Transverse colon (tissue), 3 donors: Measurements from ENCODE around the gene TUSC2.

Experiments used
- EP300 ChIP-seq: sonication (generic); formaldehyde crosslinking; IDR thresholded peaks from one replicate; pipeline ENCODE4 v1.6.1; 2017; ENCODE audit warnings: antibody characterized with exemption, low read depth
- POLR2A ChIP-seq: fragments of 450-650 bp; IDR thresholded peaks from one replicate; pipeline ENCODE4 v1.6.1; 2016; ENCODE audit warnings: antibody characterized with exemption, mild to moderate bottlenecking, moderate library complexity
- TF ChIP-seq, protein P1 (sequence below), 5 experiments: fragments of 200-600 bp in 3 of 5; fragments of 450-650 bp in 2 of 5; sonication (generic) in 3 of 5; IDR thresholded peaks; 1 replicate in 2 of 5; 2 replicates in 3 of 5; pipeline ENCODE4 v1.5.1; 2016 to 2017; ENCODE audit warnings: antibody characterized with exemption in 5 of 5, inconsistent platforms in 3 of 5, mild to moderate bottlenecking in 2 of 5, moderate library complexity in 1 of 5

DNA sequence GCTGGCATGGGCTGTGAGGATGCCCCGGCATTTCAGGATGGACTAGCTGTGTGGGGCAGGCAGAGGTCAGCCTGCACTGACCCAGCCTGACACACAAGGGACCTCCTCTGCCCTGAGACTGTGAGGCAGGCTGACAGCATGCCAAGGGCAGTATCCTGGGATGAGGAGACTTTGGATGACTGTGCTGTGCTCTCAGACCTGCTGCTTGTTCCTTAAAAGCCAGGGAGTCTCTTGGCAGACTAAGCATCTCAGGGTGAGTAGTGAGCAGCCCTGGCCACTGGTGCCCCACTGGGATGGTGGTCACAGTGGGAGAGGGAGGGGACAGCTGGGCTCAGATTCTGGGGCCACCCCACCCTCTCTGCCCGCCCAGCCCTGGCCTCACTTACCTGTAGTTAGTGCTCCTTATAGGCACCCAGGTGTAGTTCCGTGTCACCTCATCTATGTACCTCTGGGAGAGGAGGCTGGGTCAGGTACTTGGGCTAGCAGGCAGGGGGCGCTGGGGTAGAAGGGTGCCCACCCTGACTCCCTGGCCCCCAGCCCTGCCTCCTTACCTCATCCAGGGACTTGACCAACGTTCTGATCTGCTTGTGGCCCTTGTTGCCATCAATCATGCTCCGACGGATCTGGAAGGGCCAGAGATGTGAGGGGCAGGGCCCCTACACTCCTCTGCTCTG, 47.4 kb upstream of the TUSC2 start:
- TF ChIP-seq POLR2A = no peak
- TF ChIP-seq, protein P1, sequence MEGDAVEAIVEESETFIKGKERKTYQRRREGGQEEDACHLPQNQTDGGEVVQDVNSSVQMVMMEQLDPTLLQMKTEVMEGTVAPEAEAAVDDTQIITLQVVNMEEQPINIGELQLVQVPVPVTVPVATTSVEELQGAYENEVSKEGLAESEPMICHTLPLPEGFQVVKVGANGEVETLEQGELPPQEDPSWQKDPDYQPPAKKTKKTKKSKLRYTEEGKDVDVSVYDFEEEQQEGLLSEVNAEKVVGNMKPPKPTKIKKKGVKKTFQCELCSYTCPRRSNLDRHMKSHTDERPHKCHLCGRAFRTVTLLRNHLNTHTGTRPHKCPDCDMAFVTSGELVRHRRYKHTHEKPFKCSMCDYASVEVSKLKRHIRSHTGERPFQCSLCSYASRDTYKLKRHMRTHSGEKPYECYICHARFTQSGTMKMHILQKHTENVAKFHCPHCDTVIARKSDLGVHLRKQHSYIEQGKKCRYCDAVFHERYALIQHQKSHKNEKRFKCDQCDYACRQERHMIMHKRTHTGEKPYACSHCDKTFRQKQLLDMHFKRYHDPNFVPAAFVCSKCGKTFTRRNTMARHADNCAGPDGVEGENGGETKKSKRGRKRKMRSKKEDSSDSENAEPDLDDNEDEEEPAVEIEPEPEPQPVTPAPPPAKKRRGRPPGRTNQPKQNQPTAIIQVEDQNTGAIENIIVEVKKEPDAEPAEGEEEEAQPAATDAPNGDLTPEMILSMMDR (IDR thresholded peaks at IDR 0.05) = no peak
- no peak for TF ChIP-seq EP300
